Testis (tissue), 5 donors: ENCODE measurements around the gene ITGB4. TPM values are rescaled to one million over a fixed set of nuclear protein-coding genes. Genes with fewer than 3 reads are reported as not detected.
A peak's percentile ranks its signal among the peaks of the same experiment; 100 is the strongest.

Experiments used
- DNase-seq: peaks from one replicate; pipeline ENCODE4 v3.0.0-alpha.2; 2019
- H3K27ac ChIP-seq, 2 donors: fragments of 200-600 bp; sonication (generic); one replicate each; pipeline ENCODE4 v1.5.1; 2019
- H3K27me3 ChIP-seq: fragments of 200-600 bp; sonication (generic); one replicate; pipeline ENCODE4 v1.5.1; 2019
- H3K36me3 ChIP-seq: fragments of 200-600 bp; sonication (generic); one replicate; pipeline ENCODE4 v1.5.1; 2017; ENCODE audit warnings: low read depth; ENCODE audit errors: missing control alignments
- H3K4me1 ChIP-seq: fragments of 200-600 bp; sonication (generic); one replicate; pipeline ENCODE4 v1.5.1; 2019
- H3K4me3 ChIP-seq, 2 donors: fragments of 200-600 bp; sonication (generic); one replicate each; pipeline ENCODE4 v1.5.1; 2017 to 2019
- H3K9me3 ChIP-seq: fragments of 200-600 bp; sonication (generic); one replicate; pipeline ENCODE4 v1.5.1; 2017
- CTCF ChIP-seq, 3 experiments: fragments of 450-650 bp in 2 of 3; fragments of 200-600 bp in 1 of 3; sonication (generic) in 1 of 3; IDR thresholded peaks; one replicate each; pipeline ENCODE4 v1.5.1; 2016 to 2019; ENCODE audit warnings: antibody characterized with exemption in 3 of 3, mild to moderate bottlenecking in 2 of 3, moderate library complexity in 1 of 3
- POLR2A ChIP-seq: fragments of 450-650 bp; IDR thresholded peaks from one replicate; pipeline ENCODE4 v1.6.1; 2017; ENCODE audit warnings: antibody characterized with exemption, mild to moderate bottlenecking, moderate library complexity
- WGBS, 2 donors: methylation state at CpG; one replicate each; pipeline ENCODE4 v1.1.5; 2018; 5-methylcytosine and 5-hydroxymethylcytosine counted together
- intact Hi-C: fragments of 100-400 bp; cut with DNase I; formaldehyde crosslinking; loops from one replicate; pipeline ENCODE4 v1.15.1; 2023; ENCODE audit warnings: low total_unique reads
- long read RNA-seq, 2 donors: transcript quantifications; one replicate each; lab custom pipeline, GENCODE V29; 2026
- polyA plus RNA-seq: library from polyadenylated mRNA; stranded (reverse); fragments of 350-450 nt; fragmentation: Illumina TruSeq; extraction: RNeasy Lipid Tissue Mini Kit (QIAGEN cat#74804); gene quantifications from one replicate; pipeline ENCODE4 v1.2.3, GENCODE V29; 2014; ENCODE audit warnings: low read depth, low replicate concordance; ENCODE audit not compliant: insufficient read depth
- total RNA-seq, 2 donors: library from RNA; depleted of rRNA; stranded (reverse); fragments of >200 nt; gene quantifications; one replicate each; pipeline ENCODE4 v1.2.3, GENCODE V29; 2016

Gene ITGB4
- total RNA-seq (10 to 100 TPM in 1 of 2 donors, 1 to 10 TPM in 1; 7.6 to 11.6 TPM), polyA plus RNA-seq (16.4 TPM)
- long read RNA-seq, donor 1, partial matches to known transcripts: 35 of 35 reads
- long read RNA-seq, donor 1, other reads (novel, unspliced or antisense): 0 of 35 reads
- long read RNA-seq, donor 2: 0 reads

- TF ChIP-seq POLR2A (no peak), CTCF (IDR thresholded peaks at IDR 0.05) (no peak)
- no peaks in the 10 kb centered on the region for H3K27me3 ChIP-seq
- H3K4me3 ChIP-seq: peak within 1 kb of the TSS; percentile 32 to 47
Measured at GRCh38 chr17:75720656-75721462, at the start of gene ITGB4. TSS of gene ITGB4 (plus strand) at chr17:75721459. CDS start at chr17:75724704, 3,245 bp downstream.

GRCh38 chr17:75672011-75672410 is 49.2 kb upstream of the ITGB4 start:
- no peak overlapping the region for H3K27ac ChIP-seq
- no peak for DNase-seq
- H3K27me3 ChIP-seq: no peaks in the 10 kb centered on the region
- H3K36me3 ChIP-seq: no peaks in the 10 kb centered on the region
- H3K4me3 ChIP-seq: no peak overlapping the region
- peaks cover 15% of the 10 kb centered on the region for H3K4me1 ChIP-seq
- WGBS, 2 donors: 83 to 84% methylated on average over 5 of the region's 5 CpGs
- no peaks in the 10 kb centered on the region for H3K9me3 ChIP-seq
- intact Hi-C loops: no loop called here
- no peak for TF ChIP-seq CTCF (IDR thresholded peaks at IDR 0.05)
- TF ChIP-seq POLR2A: no peak

More at GRCh38 chr17:75720656-75721462, at the start of gene ITGB4:
- DNase-seq: no peak
- no peaks in the 10 kb centered on the region for H3K9me3 ChIP-seq
- no peak within 1 kb of the TSS for H3K27ac ChIP-seq
- H3K36me3 ChIP-seq: no peaks in the 10 kb centered on the region
- peaks cover 2% of the 10 kb centered on the region for H3K4me1 ChIP-seq
- WGBS, 2 donors: 2 to 7% methylated on average over 4 to 60 of the region's 70 CpGs
- intact Hi-C loops: no loop called here

- Histone ChIP-seq H3K36me3 (no peaks in the 10 kb centered on the region), H3K27me3 (no peaks in the 10 kb centered on the region), H3K4me1 (peaks cover 10% of the 10 kb centered on the region), H3K27ac (no peak overlapping the region), H3K4me3 (no peak overlapping the region), H3K9me3 (no peaks in the 10 kb centered on the region)
- TF ChIP-seq CTCF (IDR thresholded peaks at IDR 0.05) (no peak), POLR2A (no peak)
- 68 to 76% methylated on average over 4 of the region's 4 CpGs for WGBS, 2 donors
- intact Hi-C loops: no loop called here
- no peak for DNase-seq
Measured at GRCh38 chr17:75673487-75673886, 47.8 kb upstream of the ITGB4 start.

- Histone ChIP-seq H3K4me1 (peaks cover 12% of the 10 kb centered on the region), H3K27ac (no peak overlapping the region), H3K4me3 (no peak overlapping the region), H3K27me3 (no peaks in the 10 kb centered on the region), H3K36me3 (no peaks in the 10 kb centered on the region), H3K9me3 (no peaks in the 10 kb centered on the region)
- 67 to 71% methylated on average over 3 of the region's 3 CpGs for WGBS, 2 donors
- intact Hi-C loops: no loop called here
- DNase-seq: no peak
- TF ChIP-seq POLR2A: no peak
- TF ChIP-seq CTCF (IDR thresholded peaks at IDR 0.05): no peak
Measured at GRCh38 chr17:75676461-75676860, 44.8 kb upstream of the ITGB4 start.
